Stimulated activated CD4-positive, alpha-beta T cell treated with anti-CD3 and anti-CD28 coated beads, Interleukin-4, amount 100 ng/mL, for 1 hour (primary cell): ENCODE data around the gene METTL8.

Experiments
- DNase-seq: peaks from one replicate; pipeline ENCODE4 v3.0.0-alpha.2; 2020

Gene METTL8

GRCh38 chr2:171308280-171309054 lies 125.3 kb downstream of the METTL8 start:
- no peak for DNase-seq

- no peak for DNase-seq
Observed at GRCh38 chr2:171307560-171307959, 126.2 kb downstream of the METTL8 start.

DNA sequence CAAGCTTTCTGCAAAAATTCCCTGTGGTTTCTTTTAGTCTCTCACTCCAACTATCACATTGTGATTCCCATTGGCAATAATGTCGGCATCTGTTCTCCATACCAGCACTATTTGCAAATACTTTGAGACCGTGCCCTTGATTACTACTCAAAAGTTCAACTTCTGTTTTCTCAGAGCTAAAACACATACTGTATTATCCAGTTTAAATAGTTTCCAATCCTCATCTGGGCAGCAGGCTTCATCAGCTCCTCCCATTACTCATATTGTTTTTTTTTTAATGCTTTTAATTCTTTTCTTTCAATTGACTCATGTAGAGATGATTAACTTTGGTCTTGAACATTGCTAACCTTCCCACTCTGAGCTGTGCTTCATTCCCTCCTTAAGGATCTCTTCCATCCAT lies 135.8 kb downstream of the METTL8 start:
- no peak for DNase-seq

DNA sequence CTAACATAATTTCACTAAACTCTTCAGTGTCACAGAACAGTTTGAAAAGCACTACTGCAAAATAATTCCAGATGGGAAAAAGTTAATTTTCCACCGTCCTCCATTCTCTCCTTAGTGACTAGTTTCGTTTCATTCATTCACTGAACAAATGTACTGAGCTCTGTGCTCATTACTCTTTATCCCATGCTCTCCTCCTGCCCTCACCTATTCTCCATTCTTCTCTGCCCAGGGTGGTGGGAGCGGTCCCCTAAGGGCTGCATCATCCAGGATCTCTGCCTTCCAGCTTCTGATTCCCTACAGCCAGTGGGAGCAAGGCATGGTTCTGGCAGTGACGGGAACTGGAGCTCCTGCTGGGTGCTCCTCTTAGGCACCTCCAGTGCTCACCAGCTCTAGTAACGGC lies 139.2 kb downstream of the METTL8 start:
- no peak for DNase-seq

GRCh38 chr2:171293661-171294060 lies 140.1 kb downstream of the METTL8 start:
- DNase-seq, result no peak

- no peak for DNase-seq
Observed at GRCh38 chr2:171289991-171290390, 143.8 kb downstream of the METTL8 start.

DNA sequence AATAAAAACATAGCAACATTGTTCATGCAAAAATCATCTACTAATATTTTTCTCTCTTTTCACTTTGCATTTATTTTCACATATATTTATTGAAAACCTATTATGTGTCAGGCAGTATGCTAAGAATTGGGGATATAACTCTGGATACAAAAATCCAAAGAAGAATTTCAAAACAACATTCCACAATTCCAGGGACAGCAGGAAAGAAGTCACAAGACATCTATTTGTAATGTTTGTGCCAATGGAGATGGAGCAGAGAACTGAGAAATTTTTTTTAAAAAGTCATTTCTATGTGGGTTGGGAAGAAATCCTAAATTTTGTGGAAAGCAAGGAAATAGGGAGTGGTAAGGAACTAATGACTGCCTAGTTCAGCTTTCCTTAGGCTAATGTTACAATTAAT lies 144.5 kb downstream of the METTL8 start:
- no peak for DNase-seq

DNA sequence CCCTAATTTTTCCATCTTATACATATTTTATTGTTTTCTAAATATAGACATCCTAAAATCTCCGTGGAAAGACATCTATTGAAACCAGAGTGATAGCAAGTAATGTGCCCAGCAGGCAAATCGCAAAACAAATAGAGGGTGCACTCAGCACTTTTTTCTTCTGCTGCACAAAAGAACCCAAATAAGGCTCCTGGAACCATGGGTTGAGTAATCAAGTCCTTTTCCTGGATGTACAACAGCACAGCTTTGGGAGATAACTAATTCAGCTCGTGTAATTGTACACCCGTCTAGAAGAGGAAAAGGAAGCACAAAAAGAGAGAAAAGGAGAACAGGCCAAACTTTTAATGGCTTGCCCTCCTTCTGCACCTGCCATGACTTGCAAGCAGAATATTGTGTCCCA lies 146.2 kb downstream of the METTL8 start:
- no peak for DNase-seq

DNA sequence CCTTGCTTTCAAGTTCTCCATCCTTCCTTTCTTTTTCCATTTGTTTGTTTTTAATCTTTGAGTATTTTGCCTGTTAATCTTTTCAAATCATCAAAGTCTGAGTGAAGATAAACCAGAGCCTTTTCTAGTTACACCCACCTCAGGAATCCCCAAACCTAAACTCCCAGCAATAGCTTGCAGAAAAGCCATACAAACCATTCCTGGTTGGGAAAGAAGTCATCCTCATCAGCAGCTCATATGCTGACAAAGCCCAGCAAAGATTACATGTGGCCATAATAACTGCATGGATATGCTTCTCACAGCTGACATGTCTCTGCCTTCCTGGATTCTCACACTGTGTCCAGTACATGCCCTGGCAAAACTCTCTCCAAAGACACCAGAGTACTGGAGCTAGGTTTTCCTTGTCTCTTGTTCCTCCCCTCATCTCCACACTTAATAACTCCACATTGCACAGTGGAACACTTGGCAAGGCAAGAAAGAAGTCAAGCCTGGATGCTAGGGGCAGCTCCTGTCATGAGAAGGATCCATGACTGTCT lies 146.7 kb downstream of the METTL8 start:
- DNase-seq, result no peak

GRCh38 chr2:171281110-171281509 lies 152.7 kb downstream of the METTL8 start:
- no peak for DNase-seq

GRCh38 chr2:171279983-171280790 lies 153.6 kb downstream of the METTL8 start:
- DNase-seq, result no peak

DNA sequence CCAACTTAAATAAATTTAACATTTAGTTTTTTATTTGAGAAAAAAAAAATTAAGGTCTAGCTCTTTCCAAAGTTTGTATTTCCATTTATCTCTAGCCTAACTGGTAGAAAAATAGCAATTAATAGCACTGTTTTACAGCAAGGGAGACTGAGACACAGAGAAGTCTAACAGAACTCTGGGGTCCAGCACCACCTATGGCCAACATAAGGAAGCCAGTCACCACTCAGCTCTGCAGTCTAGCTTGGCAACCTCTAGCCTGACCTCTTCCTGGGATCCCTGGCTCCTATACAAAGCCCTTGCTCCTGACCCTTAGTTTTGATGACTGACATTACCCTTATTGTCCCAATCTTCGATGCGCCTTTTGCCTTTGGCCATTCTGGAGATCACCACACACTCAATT lies 159.0 kb downstream of the METTL8 start:
- DNase-seq, result no peak

GRCh38 chr2:171271971-171272436 lies 161.8 kb downstream of the METTL8 start:
- DNase-seq, result no peak

GRCh38 chr2:171271386-171271785 lies 162.4 kb downstream of the METTL8 start:
- no peak for DNase-seq

GRCh38 chr2:171267855-171268629 lies 165.7 kb downstream of the METTL8 start:
- no peak for DNase-seq
